Esophagus muscularis mucosa (tissue), 3 donors: ENCODE measurements around the gene VPS29.

Experiments used
- POLR2A ChIP-seq: fragments of 450-650 bp; IDR thresholded peaks from one replicate; pipeline ENCODE4 v1.6.1; 2017; ENCODE audit warnings: antibody characterized with exemption, moderate library complexity, mild to moderate bottlenecking, low read depth
- POLR2AphosphoS5 ChIP-seq, 2 donors: sonication (generic); formaldehyde crosslinking; IDR thresholded peaks; one replicate each; pipeline ENCODE4 v1.6.1; 2017; ENCODE audit warnings: antibody characterized with exemption in 2 of 2
- TF ChIP-seq, protein P1 (sequence below), 3 experiments: fragments of 200-600 bp in 2 of 3; fragments of 450-650 bp in 1 of 3; sonication (generic) in 2 of 3; IDR thresholded peaks; one replicate each; pipeline ENCODE4 v1.5.1; 2017 to 2019; ENCODE audit warnings: antibody characterized with exemption in 3 of 3, mild to moderate bottlenecking in 2 of 3, moderate library complexity in 1 of 3

GRCh38 chr12:110505332-110505731 is 3.4 kb upstream of the VPS29 start:
- TF ChIP-seq, protein P1, sequence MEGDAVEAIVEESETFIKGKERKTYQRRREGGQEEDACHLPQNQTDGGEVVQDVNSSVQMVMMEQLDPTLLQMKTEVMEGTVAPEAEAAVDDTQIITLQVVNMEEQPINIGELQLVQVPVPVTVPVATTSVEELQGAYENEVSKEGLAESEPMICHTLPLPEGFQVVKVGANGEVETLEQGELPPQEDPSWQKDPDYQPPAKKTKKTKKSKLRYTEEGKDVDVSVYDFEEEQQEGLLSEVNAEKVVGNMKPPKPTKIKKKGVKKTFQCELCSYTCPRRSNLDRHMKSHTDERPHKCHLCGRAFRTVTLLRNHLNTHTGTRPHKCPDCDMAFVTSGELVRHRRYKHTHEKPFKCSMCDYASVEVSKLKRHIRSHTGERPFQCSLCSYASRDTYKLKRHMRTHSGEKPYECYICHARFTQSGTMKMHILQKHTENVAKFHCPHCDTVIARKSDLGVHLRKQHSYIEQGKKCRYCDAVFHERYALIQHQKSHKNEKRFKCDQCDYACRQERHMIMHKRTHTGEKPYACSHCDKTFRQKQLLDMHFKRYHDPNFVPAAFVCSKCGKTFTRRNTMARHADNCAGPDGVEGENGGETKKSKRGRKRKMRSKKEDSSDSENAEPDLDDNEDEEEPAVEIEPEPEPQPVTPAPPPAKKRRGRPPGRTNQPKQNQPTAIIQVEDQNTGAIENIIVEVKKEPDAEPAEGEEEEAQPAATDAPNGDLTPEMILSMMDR (IDR thresholded peaks at IDR 0.05): no peak
- TF ChIP-seq POLR2A (no peak), POLR2AphosphoS5 (IDR thresholded peaks at IDR 0.05) (no peak)
